Measurements from ENCODE around the gene NUDT12.

NUDT12 gene

GRCh38 chr5:103539376-103540330, 22.9 kb downstream of the NUDT12 start:
- DNase-seq, result no peak

GRCh38 chr5:103532086-103532734, 30.4 kb downstream of the NUDT12 start:
- DNase-seq, result no peak

GRCh38 chr5:103526164-103526915, 36.2 kb downstream of the NUDT12 start:
- DNase-seq, result no peak

GRCh38 chr5:103525361-103525760, 37.2 kb downstream of the NUDT12 start:
- DNase-seq, result no peak

GRCh38 chr5:103523319-103523718, 39.3 kb downstream of the NUDT12 start:
- DNase-seq, result no peak

- no peak for DNase-seq
Measured at GRCh38 chr5:103522586-103522985, 40.0 kb downstream of the NUDT12 start.

- no peak for DNase-seq
Measured at GRCh38 chr5:103519550-103519949, 43.0 kb downstream of the NUDT12 start.

GRCh38 chr5:103514371-103514770, 48.2 kb downstream of the NUDT12 start:
- DNase-seq, result no peak

- no peak for DNase-seq
Measured at GRCh38 chr5:103513701-103514100, 48.9 kb downstream of the NUDT12 start.

GRCh38 chr5:103512500-103512899, 50.1 kb downstream of the NUDT12 start:
- no peak for DNase-seq

GRCh38 chr5:103511554-103511885, 51.1 kb downstream of the NUDT12 start:
- DNase-seq, result no peak

GRCh38 chr5:103510851-103511553, 51.6 kb downstream of the NUDT12 start:
- DNase-seq, result no peak

GRCh38 chr5:103505581-103506305, 56.8 kb downstream of the NUDT12 start:
- DNase-seq, result no peak

GRCh38 chr5:103503066-103503465, 59.5 kb downstream of the NUDT12 start:
- peak in 1 of 2 experiments; percentile 3 for DNase-seq

GRCh38 chr5:103502662-103503061, 59.9 kb downstream of the NUDT12 start:
- DNase-seq, result no peak

Measured in Kasumi-1 (cell line).